DMS 273 (cell line): ENCODE measurements around the gene LUZP1.
"Not testable (repeated sequence)": the region's sequence is repeated elsewhere in the genome, so short reads cannot be mapped to it uniquely, and the experiment has no call there.

Experiments used
- DNase-seq: peaks from one replicate; lab custom pipeline; 2025; ENCODE audit not compliant: unreplicated experiment; lab: John Stamatoyannopoulos, UW

Gene LUZP1

DNA sequence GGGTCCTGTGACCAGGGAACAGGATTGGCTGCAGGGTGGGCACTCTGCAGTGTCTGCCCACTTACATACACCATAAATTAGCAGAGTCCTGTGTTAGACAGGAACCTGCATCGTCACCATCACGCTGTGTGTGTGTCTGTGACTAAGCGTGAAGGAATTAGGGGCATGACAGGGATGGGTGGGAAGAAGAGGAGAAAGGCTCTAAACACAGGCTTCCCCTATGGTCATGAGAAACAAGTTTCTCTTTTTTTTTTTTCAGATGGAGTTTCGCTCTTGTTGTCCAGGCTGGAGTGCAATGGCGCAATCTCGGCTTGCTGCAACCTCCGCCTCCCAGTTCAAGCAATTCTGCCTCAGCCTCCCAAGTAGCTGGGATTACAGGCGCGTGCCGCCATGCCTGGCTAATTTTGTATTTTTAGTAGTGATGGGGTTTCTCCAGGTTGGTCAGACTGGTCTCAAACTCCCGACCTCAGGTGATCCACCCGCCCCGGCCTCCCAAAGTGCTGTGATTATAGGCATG is 20.3 kb upstream of the LUZP1 start:
- DNase-seq: not testable (repeated sequence)

DNA sequence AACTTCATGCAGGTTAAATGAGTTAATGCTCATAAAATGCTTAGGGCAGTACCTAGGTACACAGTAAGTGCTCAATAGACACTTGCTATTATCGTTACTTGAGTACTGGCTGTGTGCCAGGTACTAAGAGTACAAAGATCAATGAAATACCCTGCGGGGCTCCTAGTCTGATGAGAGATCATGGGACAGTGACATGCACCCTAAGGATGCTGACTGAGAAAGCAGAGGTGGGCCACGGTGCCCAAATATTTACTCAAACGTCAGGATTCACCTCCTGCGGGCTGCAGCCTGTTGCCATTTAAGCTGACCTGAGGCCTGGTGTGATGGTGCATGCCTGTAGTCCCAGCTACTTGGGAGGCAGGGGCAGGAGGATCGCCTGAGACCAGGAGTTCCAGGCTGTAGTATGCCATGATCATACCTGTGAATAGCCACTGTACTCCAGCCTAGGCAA is 19.8 kb upstream of the LUZP1 start:
- DNase-seq: no peak

DNA sequence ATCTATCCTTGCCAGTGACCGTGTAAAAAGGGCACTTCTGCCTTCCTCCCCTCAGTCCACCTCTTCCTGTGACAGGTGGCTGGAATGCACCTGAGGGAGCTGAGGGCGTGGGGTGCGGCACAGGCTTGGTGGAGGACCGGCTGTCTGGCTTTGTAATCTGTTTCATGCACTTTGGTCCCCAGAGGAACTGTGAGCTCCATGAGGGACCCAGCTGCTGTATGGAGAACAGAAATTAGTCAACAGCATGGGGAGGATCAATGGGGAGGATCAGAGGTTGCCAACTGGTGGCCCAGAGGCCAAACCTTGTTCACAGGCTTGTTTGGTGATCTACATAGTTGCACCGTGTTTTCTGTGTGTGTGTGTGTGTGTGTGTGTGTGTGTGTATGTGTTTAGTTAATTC is 19.0 kb upstream of the LUZP1 start:
- DNase-seq: no peak

- DNase-seq: no peak
Measured at GRCh38 chr1:23185381-23185780, 16.7 kb upstream of the LUZP1 start.

DNA sequence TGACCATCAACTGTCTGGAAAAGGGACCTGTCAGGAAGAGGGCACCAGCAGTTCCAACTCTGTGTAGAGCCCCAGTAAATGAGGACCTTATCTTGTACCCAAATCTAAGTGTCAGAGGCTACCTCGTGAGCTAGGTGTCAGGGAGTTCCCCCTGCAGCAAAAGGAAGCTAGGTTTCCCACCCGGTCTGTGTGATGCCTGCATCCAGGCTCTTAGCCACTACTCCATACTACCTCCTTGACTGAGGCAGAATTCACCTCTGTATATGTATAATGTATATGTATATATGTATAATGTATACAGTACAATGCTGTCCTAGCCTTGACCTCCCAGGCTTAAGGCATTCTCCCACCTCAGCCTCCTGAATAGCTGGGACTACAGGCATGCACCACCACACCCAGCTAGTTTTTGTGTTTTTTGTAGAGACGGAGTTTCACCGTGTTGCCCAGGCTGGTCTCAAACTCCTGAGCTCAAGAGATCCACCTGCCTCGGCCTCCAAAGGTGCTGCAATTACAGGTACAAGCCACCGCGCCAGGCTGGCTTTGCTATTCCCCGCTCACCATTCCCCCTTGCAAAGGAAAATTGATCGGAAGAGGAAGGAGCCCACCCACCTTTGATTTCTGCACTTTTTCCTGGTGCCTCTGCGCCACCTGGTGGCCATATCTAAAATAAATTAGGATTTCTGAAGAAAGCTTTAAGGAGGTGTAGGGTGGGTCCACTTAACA is 15.7 kb upstream of the LUZP1 start:
- peak; percentile 78 for DNase-seq

DNA sequence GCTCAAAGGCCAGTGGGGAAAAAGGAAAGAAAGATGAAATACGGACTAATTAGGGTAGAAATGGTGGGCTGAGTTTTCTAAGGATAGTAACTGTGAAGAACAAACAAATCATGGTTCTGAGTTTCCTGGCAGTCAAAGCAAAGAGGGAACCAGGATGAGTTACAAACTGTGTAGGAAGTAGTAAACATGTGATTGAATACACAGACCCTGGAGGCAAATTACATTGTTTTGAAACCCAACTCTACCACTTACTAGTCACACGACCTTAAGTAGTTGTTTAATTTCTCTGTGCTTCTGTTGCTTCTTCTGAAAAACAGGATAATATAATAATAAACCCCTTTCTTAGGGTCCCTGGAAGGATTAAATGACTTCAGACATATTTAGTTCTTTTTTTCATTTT is 11.2 kb upstream of the LUZP1 start:
- DNase-seq: no peak

DNA sequence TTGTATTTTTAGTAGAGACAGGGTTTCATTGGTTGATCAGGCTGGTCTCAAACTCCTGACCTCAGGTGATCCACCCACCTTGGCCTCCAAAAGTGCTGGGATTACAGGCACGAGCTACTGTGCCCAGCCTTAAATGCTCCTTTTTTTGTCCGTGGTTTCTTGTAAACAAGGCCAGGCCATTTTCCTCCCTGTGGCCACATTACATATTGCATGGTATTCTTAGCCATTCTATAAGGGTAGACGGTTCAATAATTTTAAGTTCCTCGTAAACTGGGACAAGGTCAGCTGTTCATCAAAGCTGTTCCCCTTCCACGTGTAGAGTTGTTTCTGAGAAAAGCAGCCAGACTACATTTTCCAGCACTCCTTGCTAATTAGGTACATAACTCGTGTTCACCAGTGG is 10.3 kb upstream of the LUZP1 start:
- DNase-seq: peak; percentile 59

DNA sequence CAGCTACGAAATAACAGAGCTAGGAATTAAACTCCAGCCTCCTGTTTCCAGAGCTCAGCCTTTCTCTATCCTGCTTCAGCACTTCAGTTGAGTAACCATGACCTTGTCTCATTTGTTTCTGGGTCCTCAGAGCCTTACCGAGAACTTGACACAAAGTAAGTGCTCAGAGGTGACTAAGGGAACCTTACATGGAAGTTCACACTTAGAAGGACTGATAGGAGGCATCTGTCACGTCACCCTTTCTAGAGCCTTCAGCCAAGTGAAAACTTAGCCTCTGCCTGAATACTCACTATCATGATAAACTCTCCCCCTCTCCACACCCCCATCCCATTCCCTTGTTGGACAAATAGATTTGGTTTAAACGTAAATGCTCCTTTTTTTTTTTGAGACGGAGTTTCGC is 9.8 kb upstream of the LUZP1 start:
- DNase-seq: no peak

GRCh38 chr1:23177438-23178380 is 9.1 kb upstream of the LUZP1 start:
- peak; percentile 85 for DNase-seq

- no peak for DNase-seq
Measured at GRCh38 chr1:23177031-23177430, 8.4 kb upstream of the LUZP1 start.

GRCh38 chr1:23174426-23175110 is 5.9 kb upstream of the LUZP1 start:
- no peak for DNase-seq

GRCh38 chr1:23171181-23171755 is 2.6 kb upstream of the LUZP1 start:
- peak; percentile 23 for DNase-seq

DNA sequence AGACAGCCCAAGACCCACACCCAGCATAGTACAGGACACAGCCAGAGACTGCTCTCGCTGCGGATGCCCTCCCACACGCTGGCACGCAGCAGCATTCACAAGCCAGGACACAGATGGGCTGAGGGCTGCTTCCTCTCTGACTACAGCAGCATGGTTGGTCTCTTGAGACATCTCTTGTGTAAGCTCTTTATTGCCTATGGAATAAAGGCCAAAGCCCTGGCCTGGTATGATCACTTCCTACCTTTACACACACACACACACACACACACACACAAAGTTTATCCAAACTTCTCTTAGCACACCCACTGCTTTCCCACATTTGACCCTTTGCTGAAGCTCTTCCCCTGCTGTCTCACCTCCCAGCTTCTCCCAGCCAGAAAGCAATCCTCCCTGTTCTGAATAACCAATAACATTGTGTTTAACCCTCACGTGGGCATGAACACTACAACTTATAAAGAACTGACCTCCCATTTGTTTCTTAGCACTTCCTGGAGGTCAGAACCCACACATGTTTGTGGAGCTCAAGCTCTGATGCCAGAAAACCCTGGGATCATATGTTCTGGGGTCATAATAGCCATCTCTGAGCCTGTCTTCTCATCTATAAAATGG is 1.2 kb upstream of the LUZP1 start:
- DNase-seq: peak; percentile 97

- DNase-seq: no peak
Measured at GRCh38 chr1:23169195-23169575, 529 bp upstream of the LUZP1 start.

- DNase-seq: peak; percentile 74
Measured at GRCh38 chr1:23168079-23168444, 594 bp downstream of the LUZP1 start.

GRCh38 chr1:23167353-23168078 is 1.1 kb downstream of the LUZP1 start:
- DNase-seq: peak; percentile 74

DNA sequence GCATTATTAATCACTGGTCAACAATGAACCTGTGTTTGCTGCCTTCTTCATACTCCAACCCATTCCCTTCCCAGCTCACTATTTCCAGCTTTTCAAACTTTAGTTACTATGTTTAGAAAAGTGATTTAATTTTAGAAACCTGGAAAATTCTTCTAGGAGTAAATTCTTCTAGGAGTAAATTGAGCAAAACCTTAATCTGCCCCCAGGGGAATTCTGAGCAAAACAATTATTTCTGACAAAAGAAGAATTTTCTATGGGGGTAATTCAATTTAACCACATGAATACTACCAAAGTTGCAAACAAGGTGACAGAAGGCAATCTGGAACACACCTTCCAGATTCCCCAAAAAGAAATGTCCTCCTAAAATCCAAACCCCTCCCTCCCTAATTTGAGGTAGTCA is 1.8 kb downstream of the LUZP1 start:
- DNase-seq: no peak

GRCh38 chr1:23163395-23163794 is 5.3 kb downstream of the LUZP1 start:
- no peak for DNase-seq

GRCh38 chr1:23159963-23160877 is 8.4 kb downstream of the LUZP1 start:
- no peak for DNase-seq
